PC-9 (cell line): ENCODE data around the gene TMEM150A.

Experiments used
- CTCF ChIP-seq: fragments of 200-600 bp; sonication (generic); conservative IDR thresholded peaks from 2 replicates; pipeline ENCODE4 v1.6.1; 2017; ENCODE audit warnings: mixed run types, antibody characterized with exemption, mild to moderate bottlenecking, moderate library complexity
- EZH2 ChIP-seq: fragments of 200-600 bp; sonication (generic); IDR thresholded peaks from 2 replicates; pipeline ENCODE4 v1.8.0; 2017; ENCODE audit warnings: antibody characterized with exemption, low read depth

GRCh38 chr2:85584857-85585780 is 17.4 kb downstream of the TMEM150A start:
- no peak for TF ChIP-seq EZH2
- no peak for TF ChIP-seq CTCF
